KOPT-K1 (cell line): ENCODE measurements around the gene KRT83.
"Not testable (repeated sequence)": the region's sequence is repeated elsewhere in the genome, so short reads cannot be mapped to it uniquely, and the experiment has no call there.

Experiments
- H3K27ac ChIP-seq: fragments of 200-600 bp; sonication (generic); 2 replicates; pipeline ENCODE4 v1.5.1; 2016; ENCODE audit warnings: antibody characterized with exemption, mild to moderate bottlenecking, low read depth, low read length; ENCODE audit not compliant: poor library complexity, severe bottlenecking
- H3K36me3 ChIP-seq: fragments of 200-600 bp; sonication (generic); 2 replicates; pipeline ENCODE4 v1.5.1; 2017; ENCODE audit warnings: antibody characterized with exemption, mild to moderate bottlenecking, low read length, moderate library complexity; ENCODE audit not compliant: insufficient read depth
- H3K9me3 ChIP-seq: fragments of 200-600 bp; sonication (generic); 2 replicates; pipeline ENCODE4 v1.5.1; 2017; ENCODE audit warnings: antibody characterized with exemption, low read length, mild to moderate bottlenecking; ENCODE audit not compliant: insufficient read depth, poor library complexity, severe bottlenecking

KRT83 gene

GRCh38 chr12:52327830-52328500 is 6.8 kb upstream of the KRT83 start:
- Histone ChIP-seq H3K36me3 (no peaks in the 10 kb centered on the region), H3K27ac (no peak overlapping the region), H3K9me3 (no peaks in the 10 kb centered on the region)

GRCh38 chr12:52327052-52327829 is 6.0 kb upstream of the KRT83 start:
- H3K36me3 ChIP-seq, result no peaks in the 10 kb centered on the region
- no peak overlapping the region for H3K27ac ChIP-seq
- H3K9me3 ChIP-seq, result no peaks in the 10 kb centered on the region

- Histone ChIP-seq H3K9me3 (no peaks in the 10 kb centered on the region), H3K27ac (no peak overlapping the region), H3K36me3 (no peaks in the 10 kb centered on the region)
Observed at GRCh38 chr12:52324153-52324444, 2.9 kb upstream of the KRT83 start.

- H3K9me3 ChIP-seq, result no peaks in the 10 kb centered on the region
- H3K27ac ChIP-seq, result no peak overlapping the region
- no peaks in the 10 kb centered on the region for H3K36me3 ChIP-seq
Observed at GRCh38 chr12:52323416-52324152, 2.4 kb upstream of the KRT83 start.

- H3K9me3 ChIP-seq, result no peaks in the 10 kb centered on the region
- no peaks in the 10 kb centered on the region for H3K36me3 ChIP-seq
- H3K27ac ChIP-seq, result no peak overlapping the region
Observed at GRCh38 chr12:52323001-52323400, 1.8 kb upstream of the KRT83 start.

GRCh38 chr12:52322069-52322468 is 871 bp upstream of the KRT83 start:
- no peaks in the 10 kb centered on the region for H3K9me3 ChIP-seq
- no peaks in the 10 kb centered on the region for H3K36me3 ChIP-seq
- no peak overlapping the region for H3K27ac ChIP-seq

- Histone ChIP-seq H3K27ac (no peak overlapping the region), H3K36me3 (no peaks in the 10 kb centered on the region), H3K9me3 (no peaks in the 10 kb centered on the region)
Observed at GRCh38 chr12:52321418-52321817, 220 bp upstream of the KRT83 start.

- H3K36me3 ChIP-seq, result no peaks in the 10 kb centered on the region
- no peak overlapping the region for H3K27ac ChIP-seq
- no peaks in the 10 kb centered on the region for H3K9me3 ChIP-seq
Observed at GRCh38 chr12:52319097-52319496, 2.1 kb downstream of the KRT83 start.

GRCh38 chr12:52318241-52318990 is 2.8 kb downstream of the KRT83 start:
- no peak overlapping the region for H3K27ac ChIP-seq
- no peaks in the 10 kb centered on the region for H3K36me3 ChIP-seq
- H3K9me3 ChIP-seq, result no peaks in the 10 kb centered on the region

- Histone ChIP-seq H3K36me3 (no peaks in the 10 kb centered on the region), H3K27ac (no peak overlapping the region), H3K9me3 (no peaks in the 10 kb centered on the region)
Observed at GRCh38 chr12:52317468-52318052, 3.6 kb downstream of the KRT83 start.

- Histone ChIP-seq H3K9me3 (no peaks in the 10 kb centered on the region), H3K27ac (no peak overlapping the region), H3K36me3 (no peaks in the 10 kb centered on the region)
Observed at GRCh38 chr12:52316701-52317100, 4.5 kb downstream of the KRT83 start.

GRCh38 chr12:52316290-52316689 is 4.9 kb downstream of the KRT83 start:
- Histone ChIP-seq H3K36me3 (no peaks in the 10 kb centered on the region), H3K27ac (no peak overlapping the region)

GRCh38 chr12:52315721-52316120 is 5.5 kb downstream of the KRT83 start:
- H3K27ac ChIP-seq, H3K36me3 ChIP-seq, H3K9me3 ChIP-seq: not testable (repeated sequence)

More at GRCh38 chr12:52316290-52316689, 4.9 kb downstream of the KRT83 start:
- H3K9me3 ChIP-seq, result no peaks in the 10 kb centered on the region

GRCh38 chr12:52314511-52314910 is 6.7 kb downstream of the KRT83 start:
- no peaks in the 10 kb centered on the region for H3K36me3 ChIP-seq
- no peak overlapping the region for H3K27ac ChIP-seq
- H3K9me3 ChIP-seq, result no peaks in the 10 kb centered on the region

GRCh38 chr12:52313926-52314325 is 7.3 kb downstream of the KRT83 start:
- H3K9me3 ChIP-seq, result no peaks in the 10 kb centered on the region
- no peaks in the 10 kb centered on the region for H3K36me3 ChIP-seq
- no peak overlapping the region for H3K27ac ChIP-seq
